Measurements from ENCODE around the gene BMAL2.

- no peak for TF ChIP-seq YY1 (IDR thresholded peaks at IDR 0.05; ENCODE audit: insufficient read depth, insufficient read length)
- TF ChIP-seq SUZ12 (IDR thresholded peaks at IDR 0.05; ENCODE audit: extremely low read depth, insufficient read depth, insufficient read length), result no peak
These were observed 5.8 kb downstream of the BMAL2 start for GRCh38 chr12:27338473-27338872.

Data from NT2/D1 (cell line).